HG03103 (cell line): Measurements from ENCODE around the gene CABP1.

Experiments
- ATAC-seq: cut with Tn5 transposase; IDR thresholded peaks from one replicate; pipeline ENCODE4 v1.9.1; 2021; ENCODE audit warnings: low read depth; ENCODE audit not compliant: unreplicated experiment

Gene CABP1

DNA sequence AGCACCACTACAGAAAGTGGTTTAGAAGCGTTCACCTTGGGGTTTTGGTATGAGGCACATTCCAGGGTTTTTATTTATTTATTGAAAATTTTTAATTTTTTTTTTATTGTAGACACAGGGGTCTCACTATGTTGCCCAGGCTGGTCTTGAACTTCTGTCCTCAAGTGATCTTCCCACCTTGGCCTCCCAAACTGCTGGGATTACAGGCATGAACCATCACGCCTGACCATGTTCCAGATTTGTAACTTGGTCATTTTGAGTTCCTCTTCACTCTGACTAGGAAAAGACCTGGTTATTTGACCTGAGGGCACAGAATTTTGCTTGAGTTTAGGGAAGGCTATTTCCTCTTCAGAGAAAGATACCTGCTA is 49.6 kb downstream of the CABP1 start:
- ATAC-seq = no peak

DNA sequence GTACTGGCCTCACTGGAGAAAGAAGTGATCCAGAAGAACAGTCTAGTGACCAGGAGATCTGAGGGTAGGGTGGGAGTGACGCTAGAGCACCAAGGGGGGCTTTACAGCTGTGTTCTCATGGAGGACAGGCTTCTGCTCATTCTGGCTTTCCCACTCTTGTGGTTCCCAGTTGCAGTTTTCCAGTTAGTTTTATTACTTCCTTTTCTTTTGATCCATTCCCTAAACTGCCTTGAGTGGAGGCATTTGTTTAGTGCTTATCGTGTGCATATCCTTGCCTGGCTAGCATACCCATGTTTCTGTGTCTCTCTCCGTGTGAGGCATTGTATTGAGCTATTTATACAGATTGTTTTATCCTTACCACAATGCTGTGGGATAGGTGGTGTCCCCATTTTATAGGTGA is 50.6 kb downstream of the CABP1 start:
- no peak for ATAC-seq

DNA sequence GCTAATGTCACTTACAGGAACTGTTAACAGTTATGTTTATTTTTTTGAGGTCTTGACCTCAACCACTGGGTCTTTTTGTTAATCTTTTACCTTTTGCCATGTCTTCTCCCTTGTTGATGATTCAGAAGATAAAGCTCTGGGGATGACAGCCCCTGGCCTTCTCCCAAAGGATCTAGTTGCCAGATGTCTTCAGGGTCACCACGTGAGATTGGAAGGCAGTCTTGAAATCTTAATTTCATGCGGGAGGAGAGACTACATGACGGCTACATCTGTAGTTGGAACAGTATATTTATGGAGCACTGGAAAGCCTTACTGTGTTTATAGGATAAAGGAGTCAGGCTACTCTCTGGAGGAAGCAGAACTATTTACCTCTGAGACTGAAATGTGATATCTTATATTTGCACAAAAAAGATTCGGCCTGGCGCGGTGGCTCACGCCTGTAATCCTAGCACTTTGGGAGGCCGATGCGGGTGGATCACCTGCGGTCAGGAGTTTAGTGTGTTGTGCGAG is 52.2 kb downstream of the CABP1 start:
- ATAC-seq = no peak

DNA sequence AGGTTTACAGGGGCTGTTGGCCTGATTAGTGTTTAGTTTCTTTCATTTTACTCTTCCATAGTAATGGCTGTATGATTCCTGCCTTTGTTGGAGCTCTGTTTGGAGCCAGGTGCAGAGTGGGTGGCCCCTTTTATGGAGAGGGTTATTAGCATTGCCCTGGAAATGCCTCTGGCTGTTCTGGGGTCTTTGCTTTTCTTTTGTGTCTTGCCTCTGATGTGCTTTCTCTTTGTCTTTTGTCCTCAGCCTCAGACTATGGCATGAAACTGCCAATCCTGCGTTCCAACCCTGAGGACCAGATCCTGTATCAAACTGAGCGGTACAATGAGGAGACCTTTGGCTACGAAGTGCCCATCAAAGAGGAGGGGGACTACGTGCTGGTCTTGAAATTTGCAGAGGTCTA is 53.4 kb downstream of the CABP1 start:
- no peak for ATAC-seq

DNA sequence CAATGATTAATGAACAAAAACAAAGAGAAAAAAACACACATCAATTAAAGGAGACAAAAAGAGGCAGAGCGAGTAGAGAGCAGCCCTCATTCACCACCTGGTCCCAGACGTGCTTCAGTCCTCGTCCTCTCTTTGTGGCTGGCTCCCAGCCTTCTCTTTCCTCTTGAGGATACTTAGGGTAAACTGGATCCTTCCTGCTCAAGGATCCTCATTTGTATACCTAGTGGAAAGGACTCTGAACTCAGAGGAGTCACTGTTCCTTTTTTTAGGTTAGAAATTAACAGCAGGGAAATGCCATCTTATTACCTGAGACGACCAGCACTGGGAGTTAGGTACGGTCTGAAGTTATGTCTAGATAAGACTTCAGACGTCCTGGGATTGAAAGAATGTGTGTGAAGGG is 56.2 kb downstream of the CABP1 start:
- no peak for ATAC-seq

DNA sequence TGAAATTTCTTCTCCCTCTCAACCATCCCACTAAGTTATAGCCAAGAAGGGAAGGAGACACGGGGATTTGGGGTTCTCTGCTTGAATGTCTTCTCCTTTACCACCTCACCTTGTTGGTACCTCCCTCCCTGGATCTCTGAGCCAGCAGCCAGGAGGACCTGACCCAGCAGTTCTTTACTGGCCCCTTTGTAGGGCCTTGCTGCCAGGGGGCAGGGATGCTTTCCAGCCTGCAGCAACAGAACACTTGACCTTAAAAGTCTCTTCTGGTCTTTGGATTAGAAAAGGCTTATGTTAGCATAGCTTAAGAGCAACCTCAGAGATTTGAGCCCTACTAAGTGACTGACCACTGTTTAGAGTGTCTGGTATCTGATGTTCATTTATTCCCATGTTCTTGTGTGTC is 56.9 kb downstream of the CABP1 start:
- no peak for ATAC-seq

DNA sequence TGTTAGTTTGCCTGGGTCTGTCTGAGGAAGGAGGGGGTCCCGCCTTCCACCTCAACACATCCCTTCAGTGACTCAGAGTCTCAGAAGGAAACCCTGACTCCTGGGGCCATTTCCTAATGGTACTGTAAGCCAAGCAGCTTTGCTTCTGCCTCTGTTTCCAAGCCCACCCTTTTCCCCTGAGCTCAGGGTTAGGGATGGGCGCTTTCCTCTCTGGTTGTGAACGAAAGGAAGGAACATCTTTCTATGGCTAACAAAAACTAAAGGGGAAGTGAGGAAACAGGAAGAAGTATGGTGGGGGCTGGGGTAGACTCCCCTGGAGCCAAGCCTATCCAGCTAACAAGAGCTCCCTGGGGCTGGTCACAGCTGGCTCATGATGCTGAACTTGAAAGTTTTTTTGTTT is 58.2 kb downstream of the CABP1 start:
- ATAC-seq = no peak

DNA sequence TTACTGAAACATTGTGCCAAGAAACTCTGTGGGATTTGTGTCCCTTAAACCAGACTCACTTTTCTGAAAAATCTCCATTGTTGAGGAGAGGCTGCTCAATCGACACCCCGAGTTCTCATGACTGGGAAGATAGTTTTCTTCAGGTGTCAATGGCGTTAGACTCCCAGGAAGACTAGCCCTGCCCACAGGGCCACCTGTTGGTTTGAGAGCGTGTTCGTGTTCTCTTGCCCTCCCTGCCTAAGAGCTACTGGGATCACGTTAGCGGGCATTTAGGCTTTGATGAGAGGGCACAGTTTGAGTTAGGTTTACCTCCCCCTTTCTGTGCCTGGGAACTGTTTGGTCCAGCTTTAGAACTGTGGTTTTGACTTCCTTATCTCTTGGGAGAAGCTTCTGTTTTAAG is 59.1 kb downstream of the CABP1 start:
- no peak for ATAC-seq

DNA sequence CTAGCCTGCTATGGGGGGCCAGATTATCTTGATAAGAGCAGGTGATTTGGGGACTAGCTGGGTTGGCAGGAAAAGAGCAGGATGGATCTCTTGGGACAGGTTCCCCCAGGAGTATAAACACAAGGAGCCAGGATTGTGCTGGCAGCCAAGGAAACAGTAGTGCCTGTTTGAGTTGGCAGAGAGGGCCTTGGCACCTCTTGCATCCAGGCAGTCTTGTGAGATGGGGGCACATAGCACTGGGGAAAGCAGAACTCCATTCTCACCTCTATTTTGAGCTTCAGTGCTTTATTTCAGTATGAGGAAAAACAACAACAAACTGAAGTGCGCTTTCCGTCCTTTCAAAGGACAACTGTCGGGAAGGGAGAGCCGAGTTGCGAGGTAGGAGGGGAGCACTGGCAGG is 60.5 kb downstream of the CABP1 start:
- ATAC-seq = no peak

DNA sequence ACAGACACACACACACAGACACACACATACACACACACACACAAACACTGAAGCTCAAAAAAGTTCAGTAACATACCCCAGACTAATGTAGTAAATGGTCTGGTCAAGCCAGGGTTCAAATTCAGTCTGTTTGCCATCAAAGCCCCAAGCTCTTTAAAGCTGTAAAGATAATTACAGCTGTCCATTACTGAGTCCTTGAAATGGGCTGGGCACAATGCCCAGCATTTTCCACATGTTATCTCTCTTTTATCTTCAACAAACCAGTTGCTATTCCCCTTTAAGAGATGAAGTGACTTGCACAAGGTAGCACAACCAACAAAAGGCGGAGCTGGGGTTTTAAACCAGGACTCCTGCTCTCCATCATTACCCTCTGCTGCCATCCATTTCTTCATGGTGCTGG is 62.2 kb downstream of the CABP1 start:
- ATAC-seq = no peak

DNA sequence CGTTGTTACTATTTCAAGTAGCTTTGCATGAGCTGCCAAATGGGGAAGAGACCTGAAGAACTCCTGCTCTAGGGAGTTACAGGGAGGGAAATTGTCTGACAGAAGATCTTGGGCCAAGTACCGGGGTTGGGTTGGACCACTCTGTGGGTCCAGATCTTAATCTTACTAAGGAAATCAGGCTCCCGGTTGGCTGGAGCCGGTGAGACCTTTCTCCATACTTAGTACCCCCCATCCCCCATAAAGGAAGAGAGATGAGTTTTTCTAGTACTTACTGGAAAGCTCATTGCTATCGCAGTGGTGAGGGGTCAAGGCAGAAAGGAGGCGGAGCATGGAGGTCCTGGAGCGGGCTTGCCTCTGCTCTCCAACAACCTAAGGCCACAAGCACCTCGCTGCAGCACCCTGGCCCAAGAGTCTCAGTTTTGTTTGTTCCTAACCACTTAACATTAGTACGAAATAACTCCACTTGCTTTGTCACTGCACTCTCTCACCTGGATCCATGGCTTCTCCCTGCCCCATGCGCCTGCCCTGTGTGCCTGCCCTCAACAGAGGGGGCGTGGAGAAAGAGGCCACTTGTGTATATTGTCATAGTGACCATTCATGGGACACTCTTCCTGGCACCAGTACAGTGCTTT is 63.0 kb downstream of the CABP1 start:
- ATAC-seq = no peak

DNA sequence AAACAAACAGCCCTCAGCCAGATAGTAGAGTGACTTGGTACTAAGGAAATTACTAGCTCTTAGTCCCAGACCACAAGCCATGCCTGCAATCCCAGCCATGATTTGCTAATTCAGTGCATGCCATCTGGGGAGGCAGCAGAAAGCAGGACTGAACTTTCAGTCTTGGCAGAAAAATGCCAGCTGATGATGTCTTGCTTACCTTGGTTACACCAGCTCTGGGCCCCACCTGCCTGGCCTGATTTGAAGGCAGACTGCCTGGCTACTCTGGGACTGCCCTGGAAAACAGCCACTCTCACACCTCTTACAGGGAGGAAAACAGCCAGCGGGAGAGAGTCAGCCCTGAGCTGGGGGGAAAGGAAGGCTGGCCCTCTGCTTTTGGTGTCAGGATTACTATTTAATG is 65.2 kb downstream of the CABP1 start:
- no peak for ATAC-seq

DNA sequence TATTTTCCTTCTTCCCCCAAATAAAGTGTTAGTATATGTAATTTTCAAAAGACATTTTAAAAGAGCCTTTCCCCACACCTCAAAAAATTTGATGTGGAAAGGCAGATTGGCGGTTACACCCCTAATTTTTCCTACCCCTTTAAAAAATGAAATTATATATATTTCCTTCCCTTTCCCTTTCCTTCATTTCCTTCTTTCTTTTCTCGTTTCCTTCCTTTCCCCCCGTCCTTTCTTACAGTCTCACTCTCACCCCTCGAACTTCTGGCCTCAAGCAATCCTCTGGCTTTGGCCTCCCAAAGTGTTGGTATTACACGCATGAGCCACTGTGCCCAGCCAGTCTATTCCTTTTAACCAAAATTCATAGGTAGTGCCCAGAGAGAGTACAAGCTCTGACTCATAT is 65.6 kb downstream of the CABP1 start:
- ATAC-seq = no peak

DNA sequence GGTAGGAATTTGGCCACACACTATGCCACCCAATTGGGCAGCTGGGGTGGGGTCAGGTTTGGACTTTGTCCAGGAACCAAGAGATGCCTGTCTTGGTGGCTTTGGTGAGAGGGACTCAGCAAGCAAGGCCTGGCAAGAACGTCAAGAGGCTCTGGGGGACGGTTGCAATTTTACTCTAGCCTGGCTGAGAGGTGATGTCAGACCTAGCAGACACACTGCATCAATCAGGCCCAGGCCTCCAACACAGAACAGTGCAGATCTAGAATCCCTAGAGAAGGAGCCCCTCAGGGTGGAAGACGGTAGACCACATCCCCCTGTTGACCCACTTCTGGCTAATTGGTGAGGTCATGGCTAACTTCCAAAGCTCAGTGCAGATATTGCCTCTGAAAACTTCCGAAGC is 68.2 kb downstream of the CABP1 start:
- no peak for ATAC-seq

DNA sequence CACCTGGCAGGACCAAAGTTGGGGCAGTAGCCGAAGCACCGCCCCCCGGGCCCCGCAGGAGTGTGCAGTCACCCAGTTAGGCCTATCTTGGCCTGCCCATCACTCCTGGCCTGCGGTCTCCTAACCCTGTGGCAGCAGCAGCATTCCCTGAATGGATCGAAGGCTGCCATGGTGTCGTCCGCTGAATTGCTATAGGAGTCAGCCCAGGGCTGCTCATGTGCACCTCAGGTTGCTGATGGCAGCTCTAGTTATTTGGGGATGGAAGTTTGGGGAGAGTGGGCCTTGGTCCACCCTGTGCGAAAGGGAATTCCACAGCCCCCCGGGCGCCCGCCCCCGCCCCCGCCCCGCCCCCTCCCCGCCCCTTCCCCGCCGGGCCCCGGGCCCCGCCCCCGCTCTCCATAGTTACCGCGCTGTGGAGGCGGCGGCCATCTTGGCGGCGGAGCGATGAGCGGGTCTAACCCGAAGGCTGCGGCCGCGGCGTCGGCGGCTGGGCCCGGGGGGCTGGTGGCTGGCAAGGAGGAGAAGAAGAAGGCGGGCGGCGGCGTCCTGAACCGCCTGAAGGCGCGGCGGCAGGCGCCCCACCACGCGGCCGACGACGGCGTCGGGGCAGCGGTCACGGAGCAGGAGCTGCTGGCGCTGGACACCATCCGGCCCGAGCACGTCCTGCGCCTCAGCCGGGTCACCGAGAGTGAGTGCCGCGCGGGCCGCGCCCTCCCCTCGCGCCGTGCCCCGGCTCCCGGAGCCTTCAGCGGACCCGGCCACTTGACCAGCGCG is 69.8 kb downstream of the CABP1 start, which contains the start of gene UNC119B:
TSS of gene UNC119B (plus strand) at position 428 of the 774 bp plus-strand sequence. CDS start at position 445, 17 bp downstream.
- ATAC-seq = peak; percentile 64

DNA sequence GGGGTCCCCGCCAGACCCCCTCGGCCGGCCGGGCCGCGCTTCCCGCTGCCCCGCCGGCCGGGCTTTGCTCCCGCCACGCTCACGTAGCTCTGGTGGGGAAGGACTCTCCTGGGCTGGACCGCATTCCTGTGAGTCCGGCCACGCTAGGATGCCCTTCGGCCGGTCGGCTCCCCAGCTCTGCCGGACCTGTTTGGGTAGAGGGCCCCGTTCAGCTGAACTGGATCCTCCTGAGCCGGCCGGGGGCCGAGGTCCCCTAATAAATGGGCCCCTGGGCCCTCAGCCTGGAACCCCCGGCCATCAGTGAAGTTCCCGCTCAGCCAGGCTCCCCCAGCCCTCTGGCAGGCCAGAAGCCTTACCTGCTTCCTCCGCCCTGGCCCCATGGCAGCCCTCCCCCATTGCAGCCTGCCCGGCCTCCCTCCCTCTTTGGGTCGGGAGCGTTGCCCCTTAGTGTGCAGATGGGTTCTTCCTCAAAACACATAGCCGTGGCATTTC is 70.4 kb downstream of the CABP1 start:
- ATAC-seq = peak; percentile 14

DNA sequence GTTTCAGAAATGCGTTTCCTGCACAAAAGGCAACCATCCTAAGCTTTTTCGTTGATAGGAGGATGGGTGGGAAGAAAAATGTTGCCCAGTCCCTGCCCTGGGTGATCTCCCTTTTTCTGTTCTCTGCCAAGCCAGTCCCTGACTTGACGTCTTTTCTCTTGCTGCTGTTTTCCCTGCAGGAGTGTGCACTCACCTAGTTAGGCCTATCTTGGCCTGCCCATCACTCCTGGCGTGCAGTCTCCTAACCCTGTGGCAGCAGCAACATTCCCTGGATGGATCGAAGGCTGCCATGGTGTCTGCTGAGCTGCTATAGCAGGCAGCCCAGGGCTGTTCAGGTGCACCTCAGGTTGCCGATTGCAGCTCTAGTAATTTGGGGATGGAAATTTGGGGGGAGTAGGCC is 71.0 kb downstream of the CABP1 start:
- ATAC-seq = no peak

DNA sequence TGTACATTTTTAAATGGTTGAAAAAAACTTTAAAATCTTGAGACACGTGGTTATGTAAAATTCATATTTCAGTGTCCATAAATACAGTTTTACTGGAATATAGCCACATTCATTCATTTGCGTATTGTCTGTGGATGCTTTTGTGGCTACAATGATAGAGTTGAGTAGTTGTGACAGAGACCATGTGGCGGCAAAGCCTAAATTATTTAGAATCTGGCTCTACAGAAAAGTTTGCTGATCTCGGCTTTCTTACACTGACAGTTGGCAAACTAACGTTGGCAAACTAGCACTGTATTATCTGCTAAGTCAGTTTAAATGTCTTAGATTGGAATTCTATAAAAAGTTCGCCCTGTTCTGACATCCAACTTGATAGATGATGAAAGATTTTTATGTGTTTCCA is 72.2 kb downstream of the CABP1 start:
- ATAC-seq = no peak

DNA sequence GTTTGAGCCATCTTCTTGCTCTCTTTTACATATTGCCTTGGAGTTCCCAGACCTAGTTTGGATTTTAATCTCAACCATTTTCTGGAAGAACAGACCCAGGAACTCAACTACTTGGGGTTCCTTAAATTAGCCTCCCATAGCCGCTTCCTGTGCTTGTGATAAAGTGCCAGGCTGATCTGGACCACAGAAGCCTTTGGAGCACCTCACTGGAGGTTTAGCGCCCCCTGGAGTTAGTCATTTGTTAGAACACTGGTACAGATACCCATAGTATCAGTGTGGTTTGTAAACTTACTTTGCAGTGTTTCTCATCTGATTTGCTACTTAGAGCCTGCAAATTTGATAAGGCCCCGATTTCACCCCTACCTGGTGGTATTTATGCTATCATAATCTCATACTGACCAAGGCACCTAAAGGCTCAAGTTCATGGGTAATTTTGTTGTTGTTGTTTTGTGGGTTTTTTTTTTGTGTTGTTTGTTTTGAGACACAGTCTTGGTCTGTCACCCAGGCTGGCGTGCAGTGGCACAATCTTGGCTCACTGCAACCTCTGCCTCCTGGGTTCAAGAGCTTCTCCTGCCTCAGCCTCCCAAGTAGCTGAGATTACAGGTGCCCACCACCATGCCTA is 73.5 kb downstream of the CABP1 start:
- ATAC-seq = no peak
